ENCODE data around the gene RAB8A. TPM values are rescaled to one million over a fixed set of nuclear protein-coding genes. Genes with fewer than 3 reads are reported as not detected.

Gene RAB8A
- polyA plus RNA-seq, 3 donors = 109 to 124 (median 114) TPM

DNA sequence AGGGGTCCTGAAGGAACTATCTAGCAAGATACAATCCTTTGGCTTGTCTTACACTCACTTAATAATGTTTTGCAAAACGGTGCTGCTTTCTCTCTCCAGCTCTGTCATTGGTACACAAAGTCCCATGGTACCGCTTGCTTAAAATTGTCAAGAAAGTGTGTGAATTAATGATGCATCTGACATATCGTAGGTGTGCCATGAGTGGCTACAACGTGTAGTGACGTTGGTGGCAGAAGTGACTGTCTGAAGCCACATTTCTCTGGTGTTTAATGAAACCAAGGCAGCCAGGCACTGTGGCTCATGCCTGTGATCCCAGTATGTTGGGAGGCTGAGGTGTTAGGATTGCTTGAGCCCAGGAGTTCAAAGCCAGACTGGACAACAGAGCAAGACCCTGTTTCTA, 34.4 kb downstream of the RAB8A start:
- TF ChIP-seq CTCF (IDR thresholded peaks at IDR 0.05) = no peak
- Histone ChIP-seq H3K36me3 (replicated peaks in 1 of 2; ENCODE audit: control insufficient read depth in 1 of 2, insufficient read depth in 2 of 2, low read length in 2 of 2) (peaks cover 0 to under 1% of the 10 kb centered on the region in 2 donors), H3K27ac (ENCODE audit: low read depth in 1 of 2, low read length in 2 of 2) (peak overlapping the region; percentile 47 to 95), H3K79me2 (ENCODE audit: insufficient read depth, low read length) (peaks cover 84% of the 10 kb centered on the region), H2AFZ (ENCODE audit: insufficient read depth, low read depth, low read length, poor library complexity, severe bottlenecking) (no peak overlapping the region), H3K4me3 (replicated peaks in 1 of 3; ENCODE audit: low read depth in 2 of 3, low read length in 3 of 3) (peak overlapping the region in 2 of 3 experiments; percentile 7 to 81), H3K4me1 (ENCODE audit: control insufficient read depth in 1 of 2, insufficient read depth in 2 of 2, low read length in 2 of 2) (peaks cover 95 to 98% of the 10 kb centered on the region in 2 donors), H3K9ac (ENCODE audit: insufficient read depth, low read length, poor library complexity, severe bottlenecking) (peak overlapping the region; percentile 23), H3K27me3 (ENCODE audit: control insufficient read depth in 2 of 2, insufficient read depth in 2 of 2, low read length in 2 of 2) (no peaks in the 10 kb centered on the region), H3K4me2 (replicated peaks; ENCODE audit: extremely low read depth, low read length, poor library complexity, severe bottlenecking) (peak overlapping the region; percentile 80), H3K9me3 (replicated peaks in 1 of 2; ENCODE audit: control insufficient read depth in 1 of 2, insufficient read depth in 1 of 2, low read length in 2 of 2) (peaks cover 0 to 4% of the 10 kb centered on the region in 2 donors), H4K20me1 (ENCODE audit: insufficient read depth, low read length) (no peaks in the 10 kb centered on the region)
- 31% methylated on average over 4 of the region's 5 CpGs for WGBS (ENCODE audit: insufficient coverage)
- H3K36me3 Mint-ChIP-seq = peaks cover 6 to 24% of the 10 kb centered on the region in 2 donors
- H3K9me3 Mint-ChIP-seq = peaks cover 5 to 15% (median 8%) of the 10 kb centered on the region in 7 donors
- peak overlapping the region; percentile 88 to 99 (median 97) for H3K27ac Mint-ChIP-seq
- peaks cover 84% of the 10 kb centered on the region for H3K4me1 Mint-ChIP-seq
- peak overlapping the region; percentile 70 to 90 for H3K4me3 Mint-ChIP-seq
- peak in 2 of 3 donors; percentile 24 to 25 for DNase-seq
- no peaks in the 10 kb centered on the region for H3K27me3 Mint-ChIP-seq (ENCODE audit: low read depth in 3 of 3)
- intact Hi-C loops (cut with micrococcal nuclease) = loop anchor here in 1 of 2 donors (5.0 kb wide), 1 partner anchor 34 kb away; the partner anchor contains the start of gene RAB8A

- intact Hi-C loops (cut with micrococcal nuclease) = loop anchor here in 1 of 2 donors (5.0 kb wide), 1 partner anchor 36 kb away; the partner anchor contains the start of gene RAB8A
- peaks cover 89% of the 10 kb centered on the region for H3K79me2 ChIP-seq (ENCODE audit: insufficient read depth, low read length)
- H3K36me3 Mint-ChIP-seq = peaks cover 19 to 48% of the 10 kb centered on the region in 2 donors
- H3K9me3 ChIP-seq (replicated peaks in 1 of 2; ENCODE audit: control insufficient read depth in 1 of 2, insufficient read depth in 1 of 2, low read length in 2 of 2) = no peaks in the 10 kb centered on the region
- H3K27ac Mint-ChIP-seq = peak overlapping the region; percentile 96 to 99 (median 98)
- no peaks in the 10 kb centered on the region for H3K27me3 Mint-ChIP-seq (ENCODE audit: low read depth in 3 of 3)
- peaks cover 12 to 26% of the 10 kb centered on the region in 2 donors for H3K36me3 ChIP-seq (replicated peaks in 1 of 2; ENCODE audit: control insufficient read depth in 1 of 2, insufficient read depth in 2 of 2, low read length in 2 of 2)
- H3K4me3 ChIP-seq (replicated peaks in 1 of 3; ENCODE audit: low read depth in 2 of 3, low read length in 3 of 3) = peak overlapping the region in 1 of 3 experiments; percentile 59
- H4K20me1 ChIP-seq (ENCODE audit: insufficient read depth, low read length) = no peaks in the 10 kb centered on the region
- DNase-seq = no peak
- WGBS (ENCODE audit: insufficient coverage) = 15% methylated on average over 8 of the region's 8 CpGs
- peak overlapping the region; percentile 91 to 95 for H3K27ac ChIP-seq (ENCODE audit: low read depth in 1 of 2, low read length in 2 of 2)
- H3K27me3 ChIP-seq (ENCODE audit: control insufficient read depth in 2 of 2, insufficient read depth in 2 of 2, low read length in 2 of 2) = no peaks in the 10 kb centered on the region
- peak overlapping the region; percentile 30 for H2AFZ ChIP-seq (ENCODE audit: insufficient read depth, low read depth, low read length, poor library complexity, severe bottlenecking)
- no peaks in the 10 kb centered on the region for H3K9me3 Mint-ChIP-seq
- peak overlapping the region; percentile 45 to 76 for H3K4me3 Mint-ChIP-seq
- H3K4me1 ChIP-seq (ENCODE audit: control insufficient read depth in 1 of 2, insufficient read depth in 2 of 2, low read length in 2 of 2) = peaks cover 77 to 95% of the 10 kb centered on the region in 2 donors
- H3K9ac ChIP-seq (ENCODE audit: insufficient read depth, low read length, poor library complexity, severe bottlenecking) = peak overlapping the region; percentile 39
- peaks cover 73% of the 10 kb centered on the region for H3K4me1 Mint-ChIP-seq
- no peak for TF ChIP-seq CTCF (IDR thresholded peaks at IDR 0.05)
- peak overlapping the region; percentile 51 for H3K4me2 ChIP-seq (replicated peaks; ENCODE audit: extremely low read depth, low read length, poor library complexity, severe bottlenecking)
Measured at GRCh38 chr19:16148443-16149229, 36.9 kb downstream of the RAB8A start.
